Measurements from ENCODE around the gene AGO4. TPM values are rescaled to one million over a fixed set of nuclear protein-coding genes. Genes with fewer than 3 reads are reported as not detected.
"Not testable (repeated sequence)": the region's sequence is repeated elsewhere in the genome, so short reads cannot be mapped to it uniquely, and the experiment has no call there.

AGO4 gene
- total RNA-seq, 2 experiments from 2014 or later = 6.5 to 18.6 TPM

GRCh38 chr1:35863881-35864625 is 56.2 kb downstream of the AGO4 start:
- ChIA-PET CTCF (ENCODE audit: unreplicated experiment) (no interaction called here), POLR2A (no interaction called here)
- TF ChIP-seq EZH2phosphoT487 (IDR thresholded peaks at IDR 0.05; ENCODE audit: borderline replicate concordance, low read depth, low read length) (no peak), CTCF (conservative IDR thresholded peaks at IDR 0.05; ENCODE audit: low read length) (no peak)
- no TSS peak for BruUV-seq (replicated peaks)
- H3K9me2 ChIP-seq (ENCODE audit: insufficient read depth, low read length) = no peaks in the 10 kb centered on the region
- H3K79me2 ChIP-seq (ENCODE audit: insufficient read depth, low read depth, low read length) = no peaks in the 10 kb centered on the region
- no peak overlapping the region for H3K4me3 ChIP-seq (ENCODE audit: low read depth, low read length, poor library complexity, severe bottlenecking)
- intact Hi-C loops (cut with micrococcal nuclease; ENCODE audit: unreplicated experiment) = no loop called here
- H3K36me3 ChIP-seq (ENCODE audit: insufficient read depth, low read length) = no peaks in the 10 kb centered on the region
- no peaks in the 10 kb centered on the region for H3K9me3 ChIP-seq (ENCODE audit: low read length)
- no peaks in the 10 kb centered on the region for H3K4me1 ChIP-seq (ENCODE audit: insufficient read depth, low read length, poor library complexity, severe bottlenecking)
- no peak overlapping the region for H2AFZ ChIP-seq (ENCODE audit: low read length)
- DNase-seq (ENCODE audit: low spot score) = no peak
- no peaks in the 10 kb centered on the region for H4K20me1 ChIP-seq (ENCODE audit: insufficient read depth, low read length)
- H3K4me2 ChIP-seq (ENCODE audit: low read length) = no peak overlapping the region
- no peak overlapping the region for H3K27ac ChIP-seq (ENCODE audit: low read depth, low read length, poor library complexity, severe bottlenecking)

- no peak overlapping the region for H3K4me2 ChIP-seq (ENCODE audit: low read length)
- H2AFZ ChIP-seq (ENCODE audit: low read length) = no peak overlapping the region
- H3K4me3 ChIP-seq (ENCODE audit: low read depth, low read length, poor library complexity, severe bottlenecking) = no peak overlapping the region
- no peaks in the 10 kb centered on the region for H3K79me2 ChIP-seq (ENCODE audit: insufficient read depth, low read depth, low read length)
- H3K4me1 ChIP-seq (ENCODE audit: insufficient read depth, low read length, poor library complexity, severe bottlenecking) = no peaks in the 10 kb centered on the region
- no peaks in the 10 kb centered on the region for H4K20me1 ChIP-seq (ENCODE audit: insufficient read depth, low read length)
- H3K27ac ChIP-seq (ENCODE audit: low read depth, low read length, poor library complexity, severe bottlenecking) = no peak overlapping the region
- ChIA-PET CTCF (ENCODE audit: unreplicated experiment) (no interaction called here), POLR2A (no interaction called here)
- intact Hi-C loops (cut with micrococcal nuclease; ENCODE audit: unreplicated experiment) = no loop called here
- TF ChIP-seq EZH2phosphoT487 (IDR thresholded peaks at IDR 0.05; ENCODE audit: borderline replicate concordance, low read depth, low read length) (no peak), CTCF (conservative IDR thresholded peaks at IDR 0.05; ENCODE audit: low read length) (no peak)
- H3K9me2 ChIP-seq (ENCODE audit: insufficient read depth, low read length) = no peaks in the 10 kb centered on the region
- DNase-seq (ENCODE audit: low spot score) = no peak
- H3K9me3 ChIP-seq (ENCODE audit: low read length) = no peaks in the 10 kb centered on the region
- no TSS peak for BruUV-seq (replicated peaks)
- no peaks in the 10 kb centered on the region for H3K36me3 ChIP-seq (ENCODE audit: insufficient read depth, low read length)
Observed at GRCh38 chr1:35864813-35865212, 57.0 kb downstream of the AGO4 start.

- intact Hi-C loops (cut with micrococcal nuclease; ENCODE audit: unreplicated experiment) = no loop called here
- TF ChIP-seq CTCF (conservative IDR thresholded peaks at IDR 0.05; ENCODE audit: low read length) (no peak), EZH2phosphoT487 (IDR thresholded peaks at IDR 0.05; ENCODE audit: borderline replicate concordance, low read depth, low read length) (no peak)
- Histone ChIP-seq H3K9me3 (ENCODE audit: low read length) (no peaks in the 10 kb centered on the region), H3K9me2 (ENCODE audit: insufficient read depth, low read length) (no peaks in the 10 kb centered on the region), H3K4me2 (ENCODE audit: low read length) (no peak overlapping the region), H3K4me1 (ENCODE audit: insufficient read depth, low read length, poor library complexity, severe bottlenecking) (no peaks in the 10 kb centered on the region), H3K36me3 (ENCODE audit: insufficient read depth, low read length) (no peaks in the 10 kb centered on the region), H3K4me3 (ENCODE audit: low read depth, low read length, poor library complexity, severe bottlenecking) (no peak overlapping the region), H2AFZ (ENCODE audit: low read length) (no peak overlapping the region), H3K79me2 (ENCODE audit: insufficient read depth, low read depth, low read length) (no peaks in the 10 kb centered on the region), H4K20me1 (ENCODE audit: insufficient read depth, low read length) (no peaks in the 10 kb centered on the region), H3K27ac (ENCODE audit: low read depth, low read length, poor library complexity, severe bottlenecking) (no peak overlapping the region)
- DNase-seq (ENCODE audit: low spot score) = no peak
- no TSS peak for BruUV-seq (replicated peaks)
- ChIA-PET POLR2A (no interaction called here), CTCF (ENCODE audit: unreplicated experiment) (no interaction called here)
Observed at GRCh38 chr1:35866991-35867390, 59.2 kb downstream of the AGO4 start.

GRCh38 chr1:35869245-35869950 is 61.6 kb downstream of the AGO4 start:
- H3K27ac ChIP-seq (ENCODE audit: low read depth, low read length, poor library complexity, severe bottlenecking); H3K9me2 ChIP-seq (ENCODE audit: insufficient read depth, low read length); H4K20me1 ChIP-seq (ENCODE audit: insufficient read depth, low read length); H3K79me2 ChIP-seq (ENCODE audit: insufficient read depth, low read depth, low read length); H3K4me1 ChIP-seq (ENCODE audit: insufficient read depth, low read length, poor library complexity, severe bottlenecking); H3K4me3 ChIP-seq (ENCODE audit: low read depth, low read length, poor library complexity, severe bottlenecking); BruUV-seq (replicated peaks); intact Hi-C loops (cut with micrococcal nuclease; ENCODE audit: unreplicated experiment); H3K36me3 ChIP-seq (ENCODE audit: insufficient read depth, low read length); H3K4me2 ChIP-seq (ENCODE audit: low read length); H3K9me3 ChIP-seq (ENCODE audit: low read length); H2AFZ ChIP-seq (ENCODE audit: low read length); DNase-seq (ENCODE audit: low spot score): not testable (repeated sequence)
- ChIA-PET CTCF (ENCODE audit: unreplicated experiment) (interaction anchor here (0.5 kb wide), 1 partner anchor 197 kb away, joined by 4 read pairs; no protein-coding TSS in a partner anchor), POLR2A (interaction anchor here (0.6 kb wide), 1 partner anchor 140 kb away, joined by 3 read pairs; no protein-coding TSS in a partner anchor)

Data from OCI-LY7 (cell line).